OCI-LY3 (cell line): Measurements from ENCODE around the gene LRRC15.

Source experiments
- H2AFZ ChIP-seq: fragments of 200-600, 300-600 bp; shearing (Covaris generic); 2 replicates; pipeline ENCODE4 v1.6.0; 2014; ENCODE audit warnings: antibody characterized with exemption, low read depth, low read length
- H3K27ac ChIP-seq: fragments of 200-600, 300-600 bp; sonication (generic); 2 replicates; pipeline ENCODE4 v1.5.1; 2014; ENCODE audit warnings: mild to moderate bottlenecking, low read length, moderate library complexity, mixed read lengths
- H3K27me3 ChIP-seq: fragments of 200-600, 300-600 bp; sonication (generic); 2 replicates; pipeline ENCODE4 v1.6.1; 2014; ENCODE audit warnings: low read depth, low read length, mixed read lengths
- H3K36me3 ChIP-seq: fragments of 200-600, 300-600 bp; sonication (generic); replicated peaks from 2 replicates; pipeline ENCODE3; 2014; ENCODE audit warnings: low read depth, low read length, mixed read lengths
- H3K4me1 ChIP-seq: fragments of 300-600, 200-600 bp; sonication (generic); 2 replicates; pipeline ENCODE4 v1.6.1; 2014; ENCODE audit warnings: low read length, mixed read lengths
- H3K4me2 ChIP-seq: fragments of 200-600, 300-600 bp; sonication (generic); 2 replicates; pipeline ENCODE4 v1.6.1; 2014; ENCODE audit warnings: low read length, mixed read lengths
- H3K4me3 ChIP-seq: fragments of 300-600, 200-600 bp; sonication (generic); 2 replicates; pipeline ENCODE4 v1.5.1; 2014; ENCODE audit warnings: antibody characterized with exemption, mild to moderate bottlenecking, low read length, moderate library complexity
- H3K79me2 ChIP-seq: fragments of 300-600, 200-600 bp; shearing (Covaris generic); 2 replicates; pipeline ENCODE4 v1.6.1; 2014; ENCODE audit warnings: mild to moderate bottlenecking, low read length, mixed read lengths
- H3K9ac ChIP-seq: fragments of 300-600, 200-600 bp; shearing (Covaris generic); 2 replicates; pipeline ENCODE4 v1.6.0; 2014; ENCODE audit warnings: mild to moderate bottlenecking, low read length, moderate library complexity
- H3K9me3 ChIP-seq: fragments of 200-600, 300-600 bp; shearing (Covaris generic); 2 replicates; pipeline ENCODE4 v1.6.1; 2014; ENCODE audit warnings: low read length, mixed read lengths; ENCODE audit not compliant: insufficient read depth
- H4K20me1 ChIP-seq: fragments of 200-600, 300-600 bp; sonication (generic); 2 replicates; pipeline ENCODE4 v1.6.1; 2016; ENCODE audit warnings: low read length, mixed read lengths; ENCODE audit not compliant: insufficient read depth
- EZH2phosphoT487 ChIP-seq: fragments of 200-600 bp; shearing (Covaris generic); IDR thresholded peaks from 2 replicates; pipeline ENCODE4 v1.6.1; 2018; ENCODE audit warnings: antibody characterized with exemption, mixed run types, low read depth
- TF ChIP-seq, protein P1 (sequence below): fragments of 200-600, 300-600 bp; sonication (generic); IDR thresholded peaks from 2 replicates; pipeline ENCODE4 v1.5.1; 2014; ENCODE audit warnings: antibody characterized with exemption, low read length, low read depth

Gene LRRC15

DNA sequence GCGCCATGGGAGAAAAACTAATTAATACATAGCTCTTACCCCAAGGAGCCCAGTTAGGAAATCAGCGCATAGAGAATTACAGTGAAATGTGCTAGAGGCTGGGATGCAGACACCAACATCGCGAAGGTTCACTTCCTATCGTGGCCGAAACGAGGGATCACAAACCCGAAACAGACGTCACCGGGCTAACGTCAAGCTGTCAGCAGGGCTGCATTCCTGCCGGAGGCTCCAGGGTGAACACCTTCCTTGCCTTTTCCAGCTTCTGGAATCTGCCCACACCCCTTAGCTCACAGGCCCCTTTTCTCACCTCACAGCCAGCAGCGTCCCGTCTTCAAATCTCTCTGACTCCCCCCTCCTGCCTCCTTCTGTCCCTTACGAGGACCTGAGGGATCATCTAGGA, 16.5 kb upstream of the LRRC15 start:
- Histone ChIP-seq H2AFZ (no peak overlapping the region), H3K36me3 (no peaks in the 10 kb centered on the region), H3K4me3 (no peak overlapping the region), H3K79me2 (no peaks in the 10 kb centered on the region), H3K4me2 (no peak overlapping the region), H4K20me1 (no peaks in the 10 kb centered on the region), H3K27me3 (peaks cover 21% of the 10 kb centered on the region), H3K27ac (no peak overlapping the region), H3K9me3 (no peaks in the 10 kb centered on the region), H3K9ac (no peak overlapping the region), H3K4me1 (no peaks in the 10 kb centered on the region)
- TF ChIP-seq EZH2phosphoT487: no peak
- TF ChIP-seq, protein P1, sequence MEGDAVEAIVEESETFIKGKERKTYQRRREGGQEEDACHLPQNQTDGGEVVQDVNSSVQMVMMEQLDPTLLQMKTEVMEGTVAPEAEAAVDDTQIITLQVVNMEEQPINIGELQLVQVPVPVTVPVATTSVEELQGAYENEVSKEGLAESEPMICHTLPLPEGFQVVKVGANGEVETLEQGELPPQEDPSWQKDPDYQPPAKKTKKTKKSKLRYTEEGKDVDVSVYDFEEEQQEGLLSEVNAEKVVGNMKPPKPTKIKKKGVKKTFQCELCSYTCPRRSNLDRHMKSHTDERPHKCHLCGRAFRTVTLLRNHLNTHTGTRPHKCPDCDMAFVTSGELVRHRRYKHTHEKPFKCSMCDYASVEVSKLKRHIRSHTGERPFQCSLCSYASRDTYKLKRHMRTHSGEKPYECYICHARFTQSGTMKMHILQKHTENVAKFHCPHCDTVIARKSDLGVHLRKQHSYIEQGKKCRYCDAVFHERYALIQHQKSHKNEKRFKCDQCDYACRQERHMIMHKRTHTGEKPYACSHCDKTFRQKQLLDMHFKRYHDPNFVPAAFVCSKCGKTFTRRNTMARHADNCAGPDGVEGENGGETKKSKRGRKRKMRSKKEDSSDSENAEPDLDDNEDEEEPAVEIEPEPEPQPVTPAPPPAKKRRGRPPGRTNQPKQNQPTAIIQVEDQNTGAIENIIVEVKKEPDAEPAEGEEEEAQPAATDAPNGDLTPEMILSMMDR: no peak

DNA sequence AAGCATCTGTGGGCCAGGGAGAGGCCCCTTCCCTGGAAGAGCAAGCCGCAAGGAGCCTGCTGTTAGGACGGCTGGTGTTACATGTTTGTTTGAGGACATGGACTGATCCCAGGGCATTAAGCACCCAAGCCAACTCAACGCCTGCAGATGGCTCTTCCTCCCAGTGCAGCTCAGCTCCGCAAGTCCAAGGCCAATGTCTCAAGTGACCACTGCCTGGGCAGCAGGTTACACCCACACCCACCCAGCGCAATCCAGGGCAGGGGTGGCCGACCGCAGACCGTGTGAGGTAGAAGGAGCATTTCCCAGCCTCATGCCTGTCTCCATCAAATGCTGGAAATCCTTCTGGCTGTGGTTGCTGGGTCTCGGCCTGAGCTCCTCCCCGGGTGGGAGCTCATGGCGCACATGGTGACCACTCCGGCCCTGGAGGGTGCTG, 15.0 kb upstream of the LRRC15 start:
- Histone ChIP-seq H3K27ac (no peak overlapping the region), H3K9me3 (no peaks in the 10 kb centered on the region), H2AFZ (no peak overlapping the region), H3K4me1 (no peaks in the 10 kb centered on the region), H3K79me2 (no peaks in the 10 kb centered on the region), H4K20me1 (no peaks in the 10 kb centered on the region), H3K36me3 (no peaks in the 10 kb centered on the region), H3K27me3 (peaks cover 18% of the 10 kb centered on the region), H3K4me3 (no peak overlapping the region), H3K4me2 (no peak overlapping the region), H3K9ac (no peak overlapping the region)
- TF ChIP-seq, protein P1: no peak
- no peak for TF ChIP-seq EZH2phosphoT487

DNA sequence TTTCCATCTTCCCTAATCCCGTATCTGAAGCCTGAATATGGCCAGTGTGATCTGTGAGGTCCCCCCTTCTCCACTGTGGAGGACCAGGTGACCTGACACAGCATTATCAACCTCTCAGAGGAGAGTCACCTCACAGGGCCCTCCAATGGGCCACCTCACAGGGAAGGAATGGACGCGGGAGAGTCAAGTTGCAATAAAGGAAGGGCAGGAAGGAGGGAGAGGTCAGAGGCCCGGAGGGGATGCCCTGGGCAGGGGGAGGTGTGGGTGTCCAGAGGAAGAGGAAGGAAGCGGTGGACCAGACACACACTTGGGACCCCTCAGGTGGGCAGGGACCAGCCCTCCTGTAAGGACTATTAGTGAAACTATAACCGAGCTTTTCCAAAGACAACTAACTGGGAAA, 14.6 kb upstream of the LRRC15 start:
- Histone ChIP-seq H4K20me1 (no peaks in the 10 kb centered on the region), H3K79me2 (no peaks in the 10 kb centered on the region), H3K4me1 (no peaks in the 10 kb centered on the region), H3K27ac (no peak overlapping the region), H3K27me3 (peaks cover 20% of the 10 kb centered on the region), H3K9ac (no peak overlapping the region), H3K4me3 (no peak overlapping the region), H3K4me2 (no peak overlapping the region), H2AFZ (no peak overlapping the region), H3K36me3 (no peaks in the 10 kb centered on the region), H3K9me3 (no peaks in the 10 kb centered on the region)
- no peak for TF ChIP-seq EZH2phosphoT487
- TF ChIP-seq, protein P1: no peak

DNA sequence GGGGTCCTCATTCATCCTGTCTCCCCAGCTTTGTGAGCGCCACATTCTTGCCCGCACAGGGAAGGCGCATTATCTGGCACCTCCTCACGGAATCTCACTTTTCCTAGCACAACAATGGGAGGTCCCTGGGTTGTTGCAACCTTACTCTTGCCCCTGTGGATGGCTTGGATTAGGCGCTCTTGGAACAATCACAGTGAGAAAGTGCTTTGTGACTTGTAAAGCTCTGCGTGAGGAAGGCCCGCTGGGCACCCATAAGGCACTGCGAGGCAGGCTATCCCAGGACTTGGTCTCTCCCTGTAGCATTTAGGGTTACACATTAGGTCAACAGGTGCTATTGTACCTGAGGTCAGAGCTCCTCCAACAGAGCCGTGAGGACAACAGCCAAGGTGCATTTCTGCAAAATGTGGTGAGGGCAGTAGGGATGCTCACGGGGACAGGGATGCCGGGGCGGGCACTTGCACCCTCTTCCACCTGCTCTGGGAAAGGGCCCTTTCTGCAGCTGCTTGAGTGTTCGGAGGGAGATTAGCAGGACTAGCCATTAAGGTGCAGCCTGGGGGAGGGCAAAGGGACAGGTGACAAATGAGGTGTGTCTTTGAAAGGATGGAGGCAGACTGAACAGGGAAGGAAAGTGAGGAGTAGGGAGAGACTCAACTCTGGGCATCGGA, 13.9 kb upstream of the LRRC15 start:
- no peaks in the 10 kb centered on the region for H4K20me1 ChIP-seq
- H3K27me3 ChIP-seq: peaks cover 20% of the 10 kb centered on the region
- H3K9ac ChIP-seq: no peak overlapping the region
- H2AFZ ChIP-seq: no peak overlapping the region
- H3K9me3 ChIP-seq: no peaks in the 10 kb centered on the region
- H3K79me2 ChIP-seq: no peaks in the 10 kb centered on the region
- TF ChIP-seq EZH2phosphoT487: no peak
- TF ChIP-seq, protein P1: no peak
- no peak overlapping the region for H3K27ac ChIP-seq
- H3K36me3 ChIP-seq: no peaks in the 10 kb centered on the region
- H3K4me3 ChIP-seq: no peak overlapping the region
- no peak overlapping the region for H3K4me2 ChIP-seq
- no peaks in the 10 kb centered on the region for H3K4me1 ChIP-seq
